Mesenchymal stem cell (in vitro differentiated cells and primary cell): ENCODE data around the gene MYF6.

Experiments used
- DNase-seq: peaks from one replicate; pipeline ENCODE4 v3.0.0-alpha.2; 2013
- H2AFZ ChIP-seq: one replicate; pipeline ENCODE4 v1.6.1; 2013; ENCODE audit warnings: low read depth, mild to moderate bottlenecking, control low read depth, inconsistent platforms, low read length, moderate library complexity
- H2AK5ac ChIP-seq: 2 replicates; pipeline ENCODE4 v1.6.1; 2013; ENCODE audit warnings: low read length, moderate library complexity, mild to moderate bottlenecking, inconsistent platforms; ENCODE audit not compliant: severe bottlenecking
- H2BK120ac ChIP-seq: one replicate; pipeline ENCODE4 v1.6.1; 2013; ENCODE audit warnings: low read depth, mild to moderate bottlenecking, inconsistent platforms, low read length, moderate library complexity
- H2BK12ac ChIP-seq, 2 experiments: one replicate each; pipeline ENCODE4 v1.6.1; 2013; ENCODE audit warnings: inconsistent platforms in 2 of 2, low read length in 2 of 2, mild to moderate bottlenecking in 2 of 2, moderate library complexity in 2 of 2, control low read depth in 1 of 2
- H2BK15ac ChIP-seq: one replicate; pipeline ENCODE4 v1.6.1; 2013; ENCODE audit warnings: mild to moderate bottlenecking, low read depth, inconsistent platforms; ENCODE audit not compliant: poor library complexity, severe bottlenecking
- H2BK5ac ChIP-seq: 2 replicates; pipeline ENCODE4 v1.6.1; 2013; ENCODE audit warnings: low read depth, mild to moderate bottlenecking, low read length, control low read depth, inconsistent platforms; ENCODE audit not compliant: poor library complexity, severe bottlenecking
- H3K14ac ChIP-seq, 2 experiments: one replicate each; pipeline ENCODE4 v1.6.1; 2013; ENCODE audit warnings: inconsistent platforms in 2 of 2, low read length in 2 of 2, control low read depth in 1 of 2, mild to moderate bottlenecking in 1 of 2, moderate library complexity in 1 of 2
- H3K18ac ChIP-seq, 2 experiments: one replicate each; pipeline ENCODE4 v1.6.1; 2013; ENCODE audit warnings: inconsistent platforms in 2 of 2, low read length in 2 of 2, control low read depth in 1 of 2, low read depth in 1 of 2, mild to moderate bottlenecking in 1 of 2
- H3K23ac ChIP-seq, 2 experiments: one replicate each; pipeline ENCODE4 v1.6.1; 2013; ENCODE audit warnings: inconsistent platforms in 2 of 2, low read length in 2 of 2, mild to moderate bottlenecking in 2 of 2, moderate library complexity in 2 of 2, control low read depth in 1 of 2
- H3K27ac ChIP-seq: 2 replicates; pipeline ENCODE4 v1.5.1; 2013; ENCODE audit warnings: mild to moderate bottlenecking, moderate library complexity, low read length, control low read depth, inconsistent platforms; ENCODE audit not compliant: poor library complexity, severe bottlenecking
- H3K27me3 ChIP-seq, 2 experiments: 2 replicates each; pipeline versions ENCODE4 v1.6.1 to v1.7.0; 2013; ENCODE audit warnings: low read length in 2 of 2, mild to moderate bottlenecking in 2 of 2, moderate library complexity in 2 of 2, control low read depth in 1 of 2, inconsistent platforms in 1 of 2; ENCODE audit not compliant: control insufficient read depth in 1 of 2, insufficient read depth in 1 of 2
- H3K36me3 ChIP-seq, 2 experiments: 2 replicates each; pipeline versions ENCODE4 v1.6.1 to v1.7.0; 2013; ENCODE audit warnings: low read length in 2 of 2, control low read depth in 1 of 2, inconsistent platforms in 1 of 2, low read depth in 1 of 2, mild to moderate bottlenecking in 1 of 2; ENCODE audit not compliant: insufficient read depth in 2 of 2, control insufficient read depth in 1 of 2
- H3K4ac ChIP-seq, 2 experiments: one replicate each; pipeline ENCODE4 v1.6.1; 2013; ENCODE audit warnings: inconsistent platforms in 2 of 2, low read length in 2 of 2, mild to moderate bottlenecking in 2 of 2, moderate library complexity in 2 of 2, control low read depth in 1 of 2, low read depth in 1 of 2
- H3K4me1 ChIP-seq: 2 replicates; pipeline ENCODE4 v1.6.1; 2013; ENCODE audit warnings: low read depth, low read length, control low read depth; ENCODE audit not compliant: control insufficient read depth, insufficient read depth
- H3K4me2 ChIP-seq: 2 replicates; pipeline ENCODE4 v1.6.1; 2013; ENCODE audit warnings: low read length, mild to moderate bottlenecking, inconsistent platforms; ENCODE audit not compliant: poor library complexity, severe bottlenecking
- H3K4me3 ChIP-seq, 2 experiments: 2 replicates each; pipeline versions ENCODE4 v1.5.1 to v1.7.0; 2013; ENCODE audit warnings: low read length in 2 of 2, mild to moderate bottlenecking in 2 of 2, control low read depth in 1 of 2, low read depth in 1 of 2; ENCODE audit not compliant: insufficient read depth in 1 of 2
- H3K79me1 ChIP-seq: replicated peaks from 2 replicates; pipeline ENCODE4 v1.6.1; 2013; ENCODE audit warnings: mild to moderate bottlenecking, control low read depth, low read length, inconsistent platforms; ENCODE audit not compliant: poor library complexity, severe bottlenecking
- H3K9ac ChIP-seq: 2 replicates; pipeline ENCODE4 v1.7.0; 2013; ENCODE audit warnings: mild to moderate bottlenecking, low read length, moderate library complexity
- H3K9me3 ChIP-seq: 2 replicates; pipeline ENCODE4 v1.7.0; 2013; ENCODE audit warnings: mild to moderate bottlenecking, low read length; ENCODE audit not compliant: control insufficient read depth
- H4K8ac ChIP-seq: one replicate; pipeline ENCODE4 v1.6.1; 2013; ENCODE audit warnings: inconsistent platforms, mild to moderate bottlenecking, low read length, moderate library complexity
- H4K91ac ChIP-seq: one replicate; pipeline ENCODE4 v1.6.1; 2013; ENCODE audit warnings: mild to moderate bottlenecking, low read length, inconsistent platforms
- WGBS: methylation state at CpG from one replicate; pipeline ENCODE4 v1.1.7; 2013; ENCODE audit warnings: mixed read lengths; 5-methylcytosine and 5-hydroxymethylcytosine counted together

Gene MYF6

DNA sequence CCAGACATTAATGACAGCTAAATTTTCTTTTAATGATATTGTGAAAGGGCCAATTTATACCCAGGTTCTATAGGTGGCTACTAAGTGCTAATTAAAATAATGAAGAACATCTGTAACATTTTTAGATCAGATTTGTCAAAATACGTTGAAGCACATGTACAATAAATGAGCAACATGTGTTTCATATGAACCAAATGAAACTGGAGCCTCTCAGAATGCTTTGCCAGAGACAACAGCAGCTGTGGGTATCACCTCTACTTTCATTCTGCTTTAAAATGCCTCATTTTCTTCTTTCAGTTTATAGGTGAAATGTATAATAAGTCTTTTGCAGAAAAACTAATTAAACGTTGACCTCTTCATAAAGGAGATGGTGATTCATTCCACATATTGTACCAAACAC lies 26.1 kb upstream of the MYF6 start:
- Histone ChIP-seq H3K4me2 (no peak overlapping the region), H3K36me3 (no peaks in the 10 kb centered on the region), H2BK15ac (no peak overlapping the region), H3K27ac (no peak overlapping the region), H3K4me1 (no peaks in the 10 kb centered on the region), H3K79me1 (no peaks in the 10 kb centered on the region), H3K4ac (no peak overlapping the region), H3K9ac (no peak overlapping the region), H4K8ac (no peak overlapping the region), H2BK120ac (no peak overlapping the region), H2BK12ac (no peak overlapping the region), H3K4me3 (no peak overlapping the region), H2AK5ac (no peak overlapping the region), H3K27me3 (no peaks in the 10 kb centered on the region), H2BK5ac (no peak overlapping the region), H2AFZ (no peak overlapping the region), H3K18ac (no peak overlapping the region), H3K14ac (no peak overlapping the region), H4K91ac (no peak overlapping the region), H3K23ac (no peak overlapping the region), H3K9me3 (no peaks in the 10 kb centered on the region)
- no peak for DNase-seq
- WGBS: 100% methylated on average over 1 of the region's 2 CpGs

GRCh38 chr12:80681786-80682185 lies 25.6 kb upstream of the MYF6 start:
- 91% methylated on average over 3 of the region's 3 CpGs for WGBS
- Histone ChIP-seq H2BK120ac (no peak overlapping the region), H4K8ac (no peak overlapping the region), H3K14ac (no peak overlapping the region), H2AK5ac (no peak overlapping the region), H2BK5ac (no peak overlapping the region), H2BK15ac (no peak overlapping the region), H3K4ac (no peak overlapping the region), H3K27me3 (no peaks in the 10 kb centered on the region), H2BK12ac (no peak overlapping the region), H3K4me3 (no peak overlapping the region), H3K79me1 (no peaks in the 10 kb centered on the region), H2AFZ (no peak overlapping the region), H3K4me2 (no peak overlapping the region), H3K36me3 (no peaks in the 10 kb centered on the region), H3K9ac (no peak overlapping the region), H3K23ac (no peak overlapping the region), H3K4me1 (no peaks in the 10 kb centered on the region), H3K27ac (no peak overlapping the region), H3K9me3 (no peaks in the 10 kb centered on the region), H3K18ac (no peak overlapping the region), H4K91ac (no peak overlapping the region)
- no peak for DNase-seq

- no peak for DNase-seq
- Histone ChIP-seq H3K23ac (no peak overlapping the region), H2AFZ (no peak overlapping the region), H3K4me1 (no peaks in the 10 kb centered on the region), H2BK120ac (no peak overlapping the region), H3K27me3 (no peaks in the 10 kb centered on the region), H2AK5ac (no peak overlapping the region), H4K8ac (no peak overlapping the region), H3K4me2 (no peak overlapping the region), H3K36me3 (no peaks in the 10 kb centered on the region), H3K79me1 (no peaks in the 10 kb centered on the region), H3K4me3 (no peak overlapping the region), H2BK5ac (no peak overlapping the region), H3K9ac (no peak overlapping the region), H3K14ac (no peak overlapping the region), H4K91ac (no peak overlapping the region), H3K4ac (no peak overlapping the region), H3K9me3 (no peaks in the 10 kb centered on the region), H2BK15ac (no peak overlapping the region), H3K27ac (no peak overlapping the region), H2BK12ac (no peak overlapping the region), H3K18ac (no peak overlapping the region)
- 10% methylated on average over 4 of the region's 7 CpGs for WGBS
Measured at GRCh38 chr12:80684077-80684495, 23.3 kb upstream of the MYF6 start.

- H3K9ac ChIP-seq: no peak overlapping the region
- H2BK15ac ChIP-seq: no peak overlapping the region
- no peaks in the 10 kb centered on the region for H3K27me3 ChIP-seq
- WGBS: no CpG with 5 or more reads among the region's 1 CpG
- DNase-seq: no peak
- H4K8ac ChIP-seq: no peak overlapping the region
- no peaks in the 10 kb centered on the region for H3K9me3 ChIP-seq
- H3K27ac ChIP-seq: no peak overlapping the region
- no peak overlapping the region for H2AFZ ChIP-seq
- no peak overlapping the region for H4K91ac ChIP-seq
- H3K23ac ChIP-seq: no peak overlapping the region
- H2AK5ac ChIP-seq: no peak overlapping the region
- H3K18ac ChIP-seq: no peak overlapping the region
- no peaks in the 10 kb centered on the region for H3K79me1 ChIP-seq
- no peak overlapping the region for H2BK120ac ChIP-seq
- no peak overlapping the region for H3K14ac ChIP-seq
- no peak overlapping the region for H2BK12ac ChIP-seq
- no peak overlapping the region for H3K4me2 ChIP-seq
- no peak overlapping the region for H2BK5ac ChIP-seq
- no peaks in the 10 kb centered on the region for H3K36me3 ChIP-seq
- no peak overlapping the region for H3K4me3 ChIP-seq
- no peaks in the 10 kb centered on the region for H3K4me1 ChIP-seq
- no peak overlapping the region for H3K4ac ChIP-seq
Measured at GRCh38 chr12:80690090-80690489, 17.3 kb upstream of the MYF6 start.
